ENCODE results near the gene RBL2.

DNA sequence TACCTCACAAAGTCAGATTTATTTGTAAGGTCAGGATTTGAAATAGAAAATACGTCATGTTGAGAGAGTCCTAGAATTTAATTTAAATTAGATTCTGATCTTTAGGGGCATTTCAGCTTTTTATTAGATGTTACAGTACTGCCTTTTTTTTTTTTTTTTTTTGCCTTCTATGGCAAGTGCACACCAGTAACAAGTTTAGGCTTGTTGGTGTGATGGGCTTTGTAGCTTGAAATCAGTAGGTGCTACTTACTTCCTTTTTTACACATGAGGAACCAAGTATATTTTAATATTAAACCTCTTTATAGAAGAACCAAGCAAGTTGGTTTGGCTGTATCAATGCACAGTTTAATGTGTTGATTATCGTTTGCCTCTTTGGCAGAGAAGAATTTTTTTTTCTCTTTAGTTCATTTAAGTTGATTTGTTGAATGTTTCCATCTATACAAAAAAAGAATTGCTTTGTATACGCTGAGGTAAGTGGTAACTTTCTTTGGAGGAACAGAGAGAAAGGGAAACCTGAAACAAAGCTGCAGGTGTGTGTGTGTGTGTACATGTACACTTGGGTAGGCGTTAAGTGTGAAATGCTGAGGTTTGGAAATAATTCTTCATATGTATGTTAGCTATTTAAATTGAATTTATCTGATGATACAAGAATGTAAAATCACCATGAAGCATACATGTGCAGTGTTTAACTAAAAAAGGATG is 15.7 kb downstream of the RBL2 start:
- TF ChIP-seq CTCF (optimal IDR thresholded peaks at IDR 0.05 in 1 of 3, IDR thresholded peaks at IDR 0.05 in 1 of 3, conservative IDR thresholded peaks at IDR 0.05 in 1 of 3; ENCODE audit: extremely low read depth in 1 of 3, insufficient read depth in 2 of 3, low read length in 3 of 3) = no peak
- TF ChIP-seq EZH2 (IDR thresholded peaks at IDR 0.05; ENCODE audit: low read length) = no peak
